Smooth muscle cell (in vitro differentiated cells): ENCODE data around the gene SHANK1. TPM values are rescaled to one million over a fixed set of nuclear protein-coding genes. Genes with fewer than 3 reads are reported as not detected.

Source experiments
- DNase-seq: peaks from one replicate; lab custom pipeline; 2025; ENCODE audit not compliant: unreplicated experiment; lab: John Stamatoyannopoulos, UW
- H2AFZ ChIP-seq: fragments of 200-600 bp; sonication (generic); 2 replicates; pipeline ENCODE4 v1.6.0; 2016; ENCODE audit warnings: antibody characterized with exemption, low read depth, mild to moderate bottlenecking
- H3F3A ChIP-seq: fragments of 200-600 bp; sonication (generic); 2 replicates; pipeline ENCODE4 v1.6.0; 2017; ENCODE audit warnings: antibody characterized with exemption, low read depth
- H3K27ac ChIP-seq: fragments of 200-600 bp; sonication (generic); 2 replicates; pipeline ENCODE4 v1.5.1; 2016; ENCODE audit warnings: low read depth, mild to moderate bottlenecking
- H3K27me3 ChIP-seq: fragments of 200-600 bp; sonication (generic); 2 replicates; pipeline ENCODE4 v1.6.1; 2016; ENCODE audit warnings: low read depth, mild to moderate bottlenecking
- H3K36me3 ChIP-seq: fragments of 200-600 bp; sonication (generic); 2 replicates; pipeline ENCODE4 v1.5.1; 2016; ENCODE audit warnings: low read depth
- H3K4me1 ChIP-seq: fragments of 200-600 bp; sonication (generic); 2 replicates; pipeline ENCODE4 v1.5.1; 2016; ENCODE audit warnings: low read depth
- H3K4me2 ChIP-seq: fragments of 200-600 bp; sonication (generic); 2 replicates; pipeline ENCODE4 v1.6.0; 2016; ENCODE audit warnings: mild to moderate bottlenecking
- H3K4me3 ChIP-seq: fragments of 200-600 bp; sonication (generic); 2 replicates; pipeline ENCODE4 v1.5.1; 2016; ENCODE audit warnings: mild to moderate bottlenecking
- H3K79me2 ChIP-seq: fragments of 200-600 bp; sonication (generic); 2 replicates; pipeline ENCODE4 v1.6.0; 2016; ENCODE audit warnings: low read depth, mild to moderate bottlenecking
- H3K9ac ChIP-seq: fragments of 200-600 bp; sonication (generic); 2 replicates; pipeline ENCODE4 v1.6.0; 2016; ENCODE audit warnings: low read depth
- H3K9me3 ChIP-seq: fragments of 200-600 bp; sonication (generic); replicated peaks from 2 replicates; pipeline ENCODE4 v1.5.1; 2016; ENCODE audit warnings: low read depth
- H4K20me1 ChIP-seq: fragments of 200-600 bp; sonication (generic); 2 replicates; pipeline ENCODE4 v1.6.0; 2016; ENCODE audit warnings: low read depth
- WGBS: methylation state at CpG from one replicate; pipeline ENCODE4 v1.1.7; 2016; ENCODE audit warnings: low lambda C conversion rate; 5-methylcytosine and 5-hydroxymethylcytosine counted together
- polyA plus RNA-seq: library from polyadenylated mRNA; unstranded; fragments of >200 nt; fragmentation: Nextera tagmentation; extraction: Ambion mirVana; gene quantifications from 2 replicates; pipeline ENCODE4 v1.2.1, GENCODE V29; 2016
- total RNA-seq: library from RNA; depleted of rRNA; stranded (reverse); fragments of >200 nt; gene quantifications from 2 replicates; pipeline ENCODE4 v1.2.3, GENCODE V29; 2014
- TF ChIP-seq, protein P1 (sequence below): fragments of 200-600 bp; sonication (generic); IDR thresholded peaks from 2 replicates; pipeline ENCODE4 v1.5.1; 2017; ENCODE audit warnings: borderline replicate concordance, mild to moderate bottlenecking, antibody characterized with exemption; ENCODE audit not compliant: insufficient read depth, poor library complexity, severe bottlenecking

The SHANK1 gene
- total and polyA plus RNA-seq, 2 experiments from 2014 or later: 1.0 to 4.1 TPM

DNA sequence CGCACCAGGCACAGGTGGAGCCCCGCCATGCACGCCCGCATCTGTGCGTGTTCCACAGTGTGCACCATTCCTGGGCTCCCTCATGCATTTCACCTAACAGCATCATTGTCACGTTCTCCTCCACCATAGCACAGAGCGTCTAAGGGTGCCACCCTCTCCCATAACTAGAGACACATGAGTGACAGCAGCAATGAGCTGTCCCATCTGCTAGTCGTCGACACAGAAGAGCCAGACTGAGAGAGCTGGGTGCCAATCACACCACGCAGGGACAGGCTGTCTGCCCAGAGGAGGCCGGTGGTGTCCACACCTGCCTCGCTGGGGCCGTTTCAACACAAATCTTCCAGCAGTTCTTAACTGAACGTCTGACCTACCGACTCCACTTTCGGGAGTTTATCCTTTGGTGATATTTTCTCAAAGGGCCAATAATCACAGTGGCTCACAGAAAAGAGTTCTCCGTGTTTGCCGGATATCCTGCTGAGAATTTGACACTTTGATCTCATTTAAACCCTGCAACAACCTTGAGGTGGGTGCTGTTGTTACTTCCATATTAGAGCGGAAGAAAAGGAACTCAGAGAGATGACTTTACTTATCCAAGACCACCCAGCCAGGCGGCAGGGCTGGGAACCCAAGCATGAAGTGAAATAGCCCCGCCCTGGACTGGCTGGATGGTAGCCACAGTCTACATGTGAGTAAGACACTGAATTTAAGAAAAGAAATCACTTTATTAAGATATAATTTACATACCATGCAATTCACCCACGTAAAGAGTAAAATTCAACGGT lies 19.7 kb upstream of the SHANK1 start:
- Histone ChIP-seq H3K27ac (no peak overlapping the region), H3K9ac (no peak overlapping the region), H3K27me3 (no peaks in the 10 kb centered on the region), H4K20me1 (no peaks in the 10 kb centered on the region), H3K9me3 (no peaks in the 10 kb centered on the region), H3K4me2 (no peak overlapping the region), H3K79me2 (no peaks in the 10 kb centered on the region), H3F3A (no peaks in the 10 kb centered on the region), H3K4me1 (no peaks in the 10 kb centered on the region), H3K36me3 (no peaks in the 10 kb centered on the region), H2AFZ (no peak overlapping the region), H3K4me3 (no peak overlapping the region)
- no peak for DNase-seq
- TF ChIP-seq, protein P1, sequence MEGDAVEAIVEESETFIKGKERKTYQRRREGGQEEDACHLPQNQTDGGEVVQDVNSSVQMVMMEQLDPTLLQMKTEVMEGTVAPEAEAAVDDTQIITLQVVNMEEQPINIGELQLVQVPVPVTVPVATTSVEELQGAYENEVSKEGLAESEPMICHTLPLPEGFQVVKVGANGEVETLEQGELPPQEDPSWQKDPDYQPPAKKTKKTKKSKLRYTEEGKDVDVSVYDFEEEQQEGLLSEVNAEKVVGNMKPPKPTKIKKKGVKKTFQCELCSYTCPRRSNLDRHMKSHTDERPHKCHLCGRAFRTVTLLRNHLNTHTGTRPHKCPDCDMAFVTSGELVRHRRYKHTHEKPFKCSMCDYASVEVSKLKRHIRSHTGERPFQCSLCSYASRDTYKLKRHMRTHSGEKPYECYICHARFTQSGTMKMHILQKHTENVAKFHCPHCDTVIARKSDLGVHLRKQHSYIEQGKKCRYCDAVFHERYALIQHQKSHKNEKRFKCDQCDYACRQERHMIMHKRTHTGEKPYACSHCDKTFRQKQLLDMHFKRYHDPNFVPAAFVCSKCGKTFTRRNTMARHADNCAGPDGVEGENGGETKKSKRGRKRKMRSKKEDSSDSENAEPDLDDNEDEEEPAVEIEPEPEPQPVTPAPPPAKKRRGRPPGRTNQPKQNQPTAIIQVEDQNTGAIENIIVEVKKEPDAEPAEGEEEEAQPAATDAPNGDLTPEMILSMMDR: no peak
- 86% methylated on average over 23 of the region's 23 CpGs for WGBS

DNA sequence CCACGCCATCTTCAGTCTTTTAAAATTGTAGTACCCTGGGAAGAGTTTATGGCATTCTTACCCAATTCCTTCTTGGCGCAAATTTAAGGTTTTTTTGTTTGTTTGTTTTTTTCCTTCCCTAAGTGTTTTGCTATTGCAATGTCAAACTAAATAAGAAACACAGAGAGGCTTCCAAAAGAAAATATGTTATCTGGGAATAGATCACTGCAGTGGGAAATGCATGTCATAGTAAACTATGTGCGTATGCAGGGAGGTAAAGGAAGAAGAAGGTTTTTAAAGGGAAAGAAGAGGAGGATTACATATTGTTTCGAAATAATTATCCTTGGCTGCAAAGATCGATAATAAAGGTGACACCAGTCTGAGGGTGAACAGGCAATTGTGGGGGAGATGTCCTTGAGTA lies 16.7 kb upstream of the SHANK1 start:
- no peak overlapping the region for H3K4me3 ChIP-seq
- no peaks in the 10 kb centered on the region for H3K79me2 ChIP-seq
- no peak overlapping the region for H3K4me2 ChIP-seq
- 73% methylated on average over 5 of the region's 5 CpGs for WGBS
- TF ChIP-seq, protein P1: no peak
- no peaks in the 10 kb centered on the region for H3F3A ChIP-seq
- H3K9me3 ChIP-seq: no peaks in the 10 kb centered on the region
- H2AFZ ChIP-seq: no peak overlapping the region
- H3K4me1 ChIP-seq: no peaks in the 10 kb centered on the region
- H3K36me3 ChIP-seq: no peaks in the 10 kb centered on the region
- no peak for DNase-seq
- H4K20me1 ChIP-seq: no peaks in the 10 kb centered on the region
- H3K27ac ChIP-seq: no peak overlapping the region
- no peak overlapping the region for H3K9ac ChIP-seq
- no peaks in the 10 kb centered on the region for H3K27me3 ChIP-seq

DNA sequence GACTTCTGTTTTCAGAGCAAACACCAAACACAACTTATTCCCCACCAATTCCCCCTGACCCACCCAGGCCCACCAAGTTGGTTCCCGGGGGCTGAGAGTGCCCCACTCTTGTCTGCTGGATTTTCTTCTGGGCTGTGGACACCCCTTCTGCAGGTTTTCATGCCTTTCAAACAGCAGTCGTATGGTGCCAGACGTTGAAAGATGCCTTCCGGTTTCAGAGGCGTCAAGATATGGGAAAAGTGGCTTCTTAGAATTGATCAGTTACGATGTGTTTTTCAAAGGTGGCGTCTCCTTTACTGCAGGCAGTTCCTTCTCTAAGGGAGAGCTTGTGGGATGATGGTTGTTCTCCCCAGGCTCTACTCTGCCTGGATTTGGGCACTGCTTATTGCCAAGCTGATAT lies 16.3 kb upstream of the SHANK1 start:
- WGBS: 89% methylated on average over 7 of the region's 7 CpGs
- H3K36me3 ChIP-seq: no peaks in the 10 kb centered on the region

More for the DNA sequence above, 16.3 kb upstream of the SHANK1 start:
- Histone ChIP-seq H3K9me3 (no peaks in the 10 kb centered on the region), H3F3A (no peaks in the 10 kb centered on the region), H3K27me3 (no peaks in the 10 kb centered on the region), H2AFZ (no peak overlapping the region), H3K4me3 (no peak overlapping the region), H3K4me1 (no peaks in the 10 kb centered on the region), H3K4me2 (no peak overlapping the region), H3K79me2 (no peaks in the 10 kb centered on the region), H4K20me1 (no peaks in the 10 kb centered on the region), H3K27ac (no peak overlapping the region), H3K9ac (no peak overlapping the region)
- TF ChIP-seq, protein P1: no peak
- no peak for DNase-seq
